ENCODE data around the gene TNFRSF18.

GRCh38 chr1:1167841-1168450, 38.4 kb downstream of the TNFRSF18 start:
- no peak for TF ChIP-seq CTCF (IDR thresholded peaks at IDR 0.05; ENCODE audit: poor library complexity, severe bottlenecking)
- TF ChIP-seq EZH2 (IDR thresholded peaks at IDR 0.05; ENCODE audit: borderline replicate concordance, insufficient read depth, low read length, poor library complexity, severe bottlenecking), result no peak

Data from neural cell (in vitro differentiated cells).